OCI-LY1 (cell line): ENCODE data around the gene CETP.
"Not testable (repeated sequence)": the region's sequence is repeated elsewhere in the genome, so short reads cannot be mapped to it uniquely, and the experiment has no call there.

ENCODE experiments used
- H2AFZ ChIP-seq: fragments of 200-600 bp; sonication (generic), shearing (Covaris generic); 2 replicates; pipeline ENCODE4 v1.6.0; 2014; ENCODE audit warnings: antibody characterized with exemption, mild to moderate bottlenecking, low read length
- H3F3A ChIP-seq: fragments of 200-600 bp; sonication (generic), shearing (Covaris generic); 2 replicates; pipeline ENCODE4 v1.6.0; 2014; ENCODE audit warnings: mild to moderate bottlenecking, antibody characterized with exemption, low read length, moderate library complexity; ENCODE audit not compliant: insufficient read depth
- H3K27ac ChIP-seq: fragments of 200-600 bp; sonication (generic); 2 replicates; pipeline ENCODE4 v1.5.1; 2014; ENCODE audit warnings: low read length, mixed run types, mild to moderate bottlenecking, low read depth; ENCODE audit not compliant: poor library complexity, severe bottlenecking
- H3K27me3 ChIP-seq: fragments of 200-600 bp; sonication (generic); 2 replicates; pipeline ENCODE4 v1.6.0; 2014; ENCODE audit warnings: antibody characterized with exemption, mild to moderate bottlenecking, low read length, moderate library complexity; ENCODE audit not compliant: insufficient read depth
- H3K36me3 ChIP-seq: fragments of 200-600 bp; sonication (generic); 2 replicates; pipeline ENCODE4 v1.6.1; 2014; ENCODE audit warnings: mild to moderate bottlenecking, antibody characterized with exemption, low read length, moderate library complexity, mixed read lengths; ENCODE audit not compliant: insufficient read depth
- H3K4me1 ChIP-seq: fragments of 200-600 bp; sonication (generic); 2 replicates; pipeline ENCODE4 v1.5.1; 2014; ENCODE audit warnings: mild to moderate bottlenecking, low read length, moderate library complexity; ENCODE audit not compliant: insufficient read depth, severe bottlenecking
- H3K4me2 ChIP-seq: fragments of 200-600 bp; sonication (generic), shearing (Covaris generic); 2 replicates; pipeline ENCODE4 v1.6.1; 2014; ENCODE audit warnings: low read length
- H3K4me3 ChIP-seq: fragments of 200-600 bp; sonication (generic); 2 replicates; pipeline ENCODE4 v1.5.1; 2014; ENCODE audit warnings: low read length, low read depth, mild to moderate bottlenecking, mixed read lengths; ENCODE audit not compliant: poor library complexity, severe bottlenecking
- H3K79me2 ChIP-seq: fragments of 200-600 bp; shearing (Covaris generic); 2 replicates; pipeline ENCODE4 v1.6.1; 2016; ENCODE audit warnings: mixed run types, low read length, mixed read lengths; ENCODE audit not compliant: insufficient read depth
- H3K9ac ChIP-seq: fragments of 200-600 bp; sonication (generic), shearing (Covaris generic); 2 replicates; pipeline ENCODE4 v1.6.1; 2014; ENCODE audit warnings: mild to moderate bottlenecking, low read length, mixed read lengths
- H3K9me2 ChIP-seq: fragments of 200-600 bp; sonication (generic), shearing (Covaris generic); 2 replicates; pipeline ENCODE4 v1.6.1; 2014; ENCODE audit warnings: low read depth, mild to moderate bottlenecking, low read length, mixed read lengths
- H3K9me3 ChIP-seq: fragments of 200-600 bp; shearing (Covaris generic); 2 replicates; pipeline ENCODE4 v1.6.1; 2014; ENCODE audit warnings: low read length, mixed read lengths
- H4K20me1 ChIP-seq: fragments of 200-600 bp; sonication (generic), shearing (Covaris generic); 2 replicates; pipeline ENCODE4 v1.6.0; 2016; ENCODE audit warnings: mild to moderate bottlenecking, low read length; ENCODE audit not compliant: insufficient read depth
- CTCF ChIP-seq: fragments of 200-600 bp; sonication (generic), shearing (Covaris generic); IDR thresholded peaks from 2 replicates; pipeline ENCODE4 v1.5.1; 2017; ENCODE audit warnings: mild to moderate bottlenecking, antibody characterized with exemption, low read length, moderate library complexity, mixed read lengths
- EZH2 ChIP-seq: fragments of 200-600 bp; sonication (generic), shearing (Covaris generic); IDR thresholded peaks from 2 replicates; pipeline ENCODE4 v1.8.0; 2017; ENCODE audit warnings: borderline replicate concordance, mixed run types, mild to moderate bottlenecking, antibody characterized with exemption, low read length, moderate library complexity, mixed read lengths

CETP gene

GRCh38 chr16:56988948-56989945 lies 27.5 kb downstream of the CETP start, which contains the start of gene NLRC5:
Gene NLRC5, plus strand, starts transcription at chr16:56989557. Its CDS starts 31,156 bp downstream, at chr16:57020713.
- Histone ChIP-seq H3K36me3 (no peaks in the 10 kb centered on the region), H3K4me3 (peak within 1 kb of the TSS; percentile 64), H3K79me2 (no peaks in the 10 kb centered on the region), H3K9me3 (no peaks in the 10 kb centered on the region), H3K27ac (no peak within 1 kb of the TSS), H3K9me2 (no peaks in the 10 kb centered on the region), H4K20me1 (no peaks in the 10 kb centered on the region), H3K27me3 (peaks cover 12% of the 10 kb centered on the region; the same call in 1 of the 2 replicates), H3K4me2 (peak within 1 kb of the TSS; percentile 75), H3F3A (no peaks in the 10 kb centered on the region), H2AFZ (no peak within 1 kb of the TSS), H3K4me1 (peaks cover 15% of the 10 kb centered on the region), H3K9ac (peak within 1 kb of the TSS; percentile 58)
- TF ChIP-seq CTCF (no peak), EZH2 (no peak)

DNA sequence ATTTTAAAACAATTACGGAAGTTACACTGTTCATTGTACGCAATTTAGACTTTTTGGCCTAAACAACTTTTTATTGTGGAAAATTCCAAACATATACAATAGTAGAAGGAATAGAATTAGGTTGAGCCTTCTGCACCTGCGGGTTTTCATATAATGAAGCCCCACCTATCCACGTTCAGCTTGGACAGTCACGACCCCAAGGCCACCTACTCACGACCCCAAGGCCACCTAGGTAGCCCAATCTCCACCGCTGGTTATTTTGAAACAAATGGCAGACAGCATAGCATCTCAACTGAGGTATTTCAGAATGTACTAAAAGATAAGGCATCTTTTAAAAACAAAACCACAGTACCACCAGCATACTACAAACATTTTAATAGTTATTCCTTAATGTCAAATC lies 28.2 kb downstream of the CETP start:
- TF ChIP-seq CTCF (no peak), EZH2 (no peak)
- no peak overlapping the region for H2AFZ ChIP-seq
- no peaks in the 10 kb centered on the region for H3K9me2 ChIP-seq
- H3K9ac ChIP-seq: peak overlapping the region; percentile 58
- no peak overlapping the region for H3K27ac ChIP-seq
- H3F3A ChIP-seq: no peaks in the 10 kb centered on the region
- H3K36me3 ChIP-seq: no peaks in the 10 kb centered on the region
- no peaks in the 10 kb centered on the region for H4K20me1 ChIP-seq
- peak overlapping the region; percentile 75 for H3K4me2 ChIP-seq
- peaks cover 15% of the 10 kb centered on the region for H3K4me1 ChIP-seq
- H3K79me2 ChIP-seq: no peaks in the 10 kb centered on the region
- H3K27me3 ChIP-seq: peaks cover 12% of the 10 kb centered on the region; the same call in 1 of the 2 replicates
- H3K4me3 ChIP-seq: peak overlapping the region; percentile 64
- no peaks in the 10 kb centered on the region for H3K9me3 ChIP-seq

DNA sequence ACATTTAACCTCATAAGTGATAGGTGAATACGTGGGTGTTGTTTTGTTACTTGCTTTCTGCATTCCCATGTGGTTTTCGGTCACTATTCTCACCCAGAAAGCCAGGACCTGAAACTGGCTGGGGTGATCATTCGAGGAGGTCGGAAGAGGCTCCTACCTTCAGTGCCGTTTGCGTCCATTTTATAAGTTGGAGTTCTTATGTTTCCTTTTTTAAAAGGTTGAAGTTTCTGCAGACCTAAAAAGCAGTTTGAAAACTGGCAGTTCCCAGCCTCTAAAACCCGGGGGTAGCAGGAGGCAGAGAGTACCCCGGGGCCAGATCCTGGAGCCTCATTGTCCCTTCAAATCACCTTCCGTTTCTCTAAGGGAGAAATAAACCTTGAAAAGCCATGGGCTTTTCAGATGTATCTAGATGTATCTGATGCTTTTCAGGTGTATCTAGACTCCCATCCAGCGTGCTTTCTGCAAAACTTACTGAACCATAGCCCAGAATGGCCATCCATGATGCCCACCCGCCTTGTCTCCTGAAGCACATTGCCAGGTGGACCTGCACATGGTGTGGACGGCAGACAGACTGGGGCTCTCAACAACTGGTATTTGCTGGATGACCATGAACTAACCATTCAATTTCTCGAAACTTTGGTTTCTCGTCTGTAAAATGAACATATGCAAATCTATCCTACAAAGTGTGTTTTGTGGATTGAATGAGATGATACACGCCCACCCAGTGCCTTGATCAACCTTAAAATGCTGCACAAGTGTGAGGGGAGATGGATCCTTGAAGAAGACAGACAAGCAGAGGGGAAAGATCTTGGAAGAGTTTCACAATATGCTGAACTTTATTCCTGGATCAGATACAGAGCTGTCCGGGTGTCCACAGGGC lies 28.9 kb downstream of the CETP start:
- no peaks in the 10 kb centered on the region for H3F3A ChIP-seq
- no peaks in the 10 kb centered on the region for H3K9me3 ChIP-seq
- TF ChIP-seq EZH2 (no peak), CTCF (no peak)
- H3K27ac ChIP-seq: no peak overlapping the region
- no peaks in the 10 kb centered on the region for H3K36me3 ChIP-seq
- H3K4me1 ChIP-seq: peaks cover 15% of the 10 kb centered on the region
- peak overlapping the region; percentile 64 for H3K4me3 ChIP-seq
- no peaks in the 10 kb centered on the region for H3K9me2 ChIP-seq
- no peaks in the 10 kb centered on the region for H3K79me2 ChIP-seq
- H2AFZ ChIP-seq: no peak overlapping the region
- peaks cover 12% of the 10 kb centered on the region; the same call in 1 of the 2 replicates for H3K27me3 ChIP-seq
- H4K20me1 ChIP-seq: no peaks in the 10 kb centered on the region
- H3K4me2 ChIP-seq: peak overlapping the region; percentile 75
- no peak overlapping the region for H3K9ac ChIP-seq

- H4K20me1 ChIP-seq, H3K9ac ChIP-seq, H3K9me2 ChIP-seq, H3K27ac ChIP-seq, H3K4me2 ChIP-seq, H3F3A ChIP-seq, H3K79me2 ChIP-seq, H3K36me3 ChIP-seq, H2AFZ ChIP-seq, H3K9me3 ChIP-seq, H3K4me3 ChIP-seq: not testable (repeated sequence)
- Histone ChIP-seq H3K4me1 (peaks cover 15% of the 10 kb centered on the region), H3K27me3 (peaks cover 12% of the 10 kb centered on the region; the same call in 1 of the 2 replicates)
Measured at GRCh38 chr16:56992431-56992830, 30.7 kb downstream of the CETP start.
